Ovary (tissue), 9 donors: ENCODE results near the gene SIN3A. TPM values are rescaled to one million over a fixed set of nuclear protein-coding genes. Genes with fewer than 3 reads are reported as not detected.

ENCODE experiments used
- DNase-seq, 5 donors: peaks; one replicate each; pipeline ENCODE4 v3.0.0-alpha.2; 2019 to 2020
- H3K27ac ChIP-seq, 2 donors: fragments of 200-600 bp; one replicate each; pipeline versions ENCODE4 v1.5.1 to v1.8.0; 2019 to 2022
- H3K27me3 ChIP-seq: fragments of 200-600 bp; one replicate; pipeline ENCODE4 v1.8.0; 2022
- H3K36me3 ChIP-seq: fragments of 200-600 bp; sonication (generic); one replicate; pipeline ENCODE4 v1.5.1; 2019
- H3K4me1 ChIP-seq: one replicate; pipeline ENCODE4 v1.8.1; 2013; ENCODE audit warnings: mild to moderate bottlenecking, moderate library complexity; ENCODE audit not compliant: insufficient read depth
- H3K4me3 ChIP-seq: fragments of 200-600 bp; sonication (generic); one replicate; pipeline ENCODE4 v1.5.1; 2017
- H3K9me3 ChIP-seq, 2 donors: fragments of 200-600 bp in 1 of 2; sonication (generic) in 1 of 2; one replicate each; pipeline versions ENCODE4 v1.5.1 to v1.8.1; 2013 to 2019; ENCODE audit warnings: mild to moderate bottlenecking in 1 of 2, moderate library complexity in 1 of 2
- EP300 ChIP-seq: sonication (generic); formaldehyde crosslinking; IDR thresholded peaks from one replicate; pipeline ENCODE4 v1.6.1; 2017; ENCODE audit warnings: antibody characterized with exemption
- POLR2A ChIP-seq: fragments of 450-650 bp; IDR thresholded peaks from one replicate; pipeline ENCODE4 v1.6.1; 2017; ENCODE audit warnings: antibody characterized with exemption, mild to moderate bottlenecking, moderate library complexity
- WGBS, 3 donors: extraction: QIAGEN DNeasy Blood & Tissue Kit in 1 of 3; methylation state at CpG; one replicate each; pipeline versions ENCODE4 v1.1.5 to v1.1.7; 2013 to 2017; 5-methylcytosine and 5-hydroxymethylcytosine counted together
- intact Hi-C, 4 donors: fragments of 100-400 bp; cut with DNase I; formaldehyde crosslinking; loops; one replicate each; pipeline versions ENCODE4 v1.11.0 to v1.15.1; 2022 to 2023
- polyA plus RNA-seq, 2 donors: library from polyadenylated mRNA; stranded (reverse); fragments of 200-250 nt in 1 of 2; fragments of 350-450 nt in 1 of 2; fragmentation: Illumina TruSeq in 1 of 2; extraction: RNeasy Lipid Tissue Mini Kit (QIAGEN cat#74804) in 1 of 2; gene quantifications; one replicate each; pipeline ENCODE4 v1.2.3, GENCODE V29; 2013 to 2014
- total RNA-seq, 7 donors: library from RNA; depleted of rRNA in 2 of 7; stranded (reverse); fragments of >200 nt in 2 of 7; fragmentation: NEBNext Ultra II Directional in 3 of 7; extraction: Animal tissue kit (Norgen Biotek cat#: 25700) in 3 of 7; gene quantifications; one replicate each; pipeline versions ENCODE4 v1.1.0 to v1.2.4, GENCODE V29; 2016 to 2023
- TF ChIP-seq, protein P1 (sequence below), 3 donors: fragments of 450-650 bp in 2 of 3; fragments of 200-600 bp in 1 of 3; IDR thresholded peaks; one replicate each; pipeline versions ENCODE4 v1.5.1 to v1.8.0; 2016 to 2022; ENCODE audit warnings: antibody characterized with exemption in 3 of 3, mild to moderate bottlenecking in 1 of 3
- donor health status: DM: no; HTN: no; CAD: no; lungs with moderate emphysema.
- donor health status: DM: no; HTN: no; CAD: no.
- donor health status: Bipolar disorder and iron deficiency.
- donor health status: DM: yes; HTN: yes; CAD: no.
- donor health status: DM: no; HTN: no; CAD: no.
- donor health status: DM: yes; HTN: yes; CAD: no.

SIN3A gene
- total and polyA plus RNA-seq, 9 donors = 29.3 to 115 (median 88.5) TPM

DNA sequence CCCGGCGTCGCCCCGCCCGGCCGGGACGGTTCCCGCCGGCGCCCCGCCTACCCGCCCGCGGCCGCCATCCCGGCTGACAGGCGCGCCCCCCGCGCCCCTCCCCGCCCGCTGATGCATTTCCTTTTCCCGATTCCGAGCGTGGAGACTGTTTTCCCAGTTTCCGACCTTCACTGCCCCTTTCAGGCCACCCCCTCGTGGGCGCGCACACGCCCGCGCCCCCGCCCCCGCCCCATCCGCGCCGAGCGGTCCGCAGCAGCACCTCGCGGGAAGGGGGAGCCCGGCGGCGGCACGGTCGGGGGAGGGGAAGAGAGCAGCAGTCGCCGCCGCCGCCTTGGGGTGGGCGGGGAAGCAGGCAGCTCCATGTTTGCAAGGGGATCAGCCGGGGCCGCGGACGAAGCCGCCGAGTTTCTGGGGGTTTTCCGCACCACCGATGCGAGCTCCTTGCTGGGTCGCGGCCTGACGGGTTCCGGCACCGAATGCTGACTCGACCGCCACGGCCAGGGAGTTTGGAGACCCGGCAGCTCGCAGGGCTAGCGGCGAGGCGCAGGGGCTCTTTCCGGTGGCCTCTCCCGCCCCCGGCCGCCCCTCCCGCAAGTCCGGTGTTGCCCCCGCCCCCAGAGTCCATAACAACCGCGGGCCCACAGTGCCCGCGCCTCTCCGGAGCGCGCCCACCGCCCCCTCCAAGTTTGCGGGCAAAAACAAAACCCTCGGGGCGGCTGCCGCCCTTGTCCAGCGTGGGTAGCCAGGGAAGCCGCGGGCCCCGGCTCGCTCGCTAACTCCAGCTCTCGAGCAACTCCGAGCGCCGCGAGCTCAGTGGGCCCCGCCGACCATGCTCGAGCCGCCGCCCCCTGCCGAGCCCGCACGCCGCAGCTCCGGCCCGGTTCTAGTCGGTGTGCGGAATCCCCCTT, 3.2 kb upstream of the SIN3A start:
- H3K36me3 ChIP-seq = no peaks in the 10 kb centered on the region
- no peaks in the 10 kb centered on the region for H3K9me3 ChIP-seq
- peak overlapping the region; percentile 81 to 89 for H3K27ac ChIP-seq
- H3K27me3 ChIP-seq = no peaks in the 10 kb centered on the region
- DNase-seq = peak in 2 of 5 donors; percentile 33 to 82
- 0 to 1% (median 1%) methylated on average over 62 to 116 of the region's 116 CpGs for WGBS, 3 donors
- intact Hi-C loops = loop anchor here in 2 of 4 donors (5.0 to 10.0 kb wide), 3 partner anchors 87 to 190 kb away; partner anchors contain the start of genes IMP3 (in 1 of the 2), MAN2C1 (in 1 of the 2), SNUPN (in 1 of the 2) and SNX33 (in 1 of the 2)
- H3K4me1 ChIP-seq = no peaks in the 10 kb centered on the region
- TF ChIP-seq POLR2A (no peak), EP300 (no peak)
- TF ChIP-seq, protein P1, sequence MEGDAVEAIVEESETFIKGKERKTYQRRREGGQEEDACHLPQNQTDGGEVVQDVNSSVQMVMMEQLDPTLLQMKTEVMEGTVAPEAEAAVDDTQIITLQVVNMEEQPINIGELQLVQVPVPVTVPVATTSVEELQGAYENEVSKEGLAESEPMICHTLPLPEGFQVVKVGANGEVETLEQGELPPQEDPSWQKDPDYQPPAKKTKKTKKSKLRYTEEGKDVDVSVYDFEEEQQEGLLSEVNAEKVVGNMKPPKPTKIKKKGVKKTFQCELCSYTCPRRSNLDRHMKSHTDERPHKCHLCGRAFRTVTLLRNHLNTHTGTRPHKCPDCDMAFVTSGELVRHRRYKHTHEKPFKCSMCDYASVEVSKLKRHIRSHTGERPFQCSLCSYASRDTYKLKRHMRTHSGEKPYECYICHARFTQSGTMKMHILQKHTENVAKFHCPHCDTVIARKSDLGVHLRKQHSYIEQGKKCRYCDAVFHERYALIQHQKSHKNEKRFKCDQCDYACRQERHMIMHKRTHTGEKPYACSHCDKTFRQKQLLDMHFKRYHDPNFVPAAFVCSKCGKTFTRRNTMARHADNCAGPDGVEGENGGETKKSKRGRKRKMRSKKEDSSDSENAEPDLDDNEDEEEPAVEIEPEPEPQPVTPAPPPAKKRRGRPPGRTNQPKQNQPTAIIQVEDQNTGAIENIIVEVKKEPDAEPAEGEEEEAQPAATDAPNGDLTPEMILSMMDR (IDR thresholded peaks at IDR 0.05) = no peak
- H3K4me3 ChIP-seq = peak overlapping the region; percentile 76

DNA sequence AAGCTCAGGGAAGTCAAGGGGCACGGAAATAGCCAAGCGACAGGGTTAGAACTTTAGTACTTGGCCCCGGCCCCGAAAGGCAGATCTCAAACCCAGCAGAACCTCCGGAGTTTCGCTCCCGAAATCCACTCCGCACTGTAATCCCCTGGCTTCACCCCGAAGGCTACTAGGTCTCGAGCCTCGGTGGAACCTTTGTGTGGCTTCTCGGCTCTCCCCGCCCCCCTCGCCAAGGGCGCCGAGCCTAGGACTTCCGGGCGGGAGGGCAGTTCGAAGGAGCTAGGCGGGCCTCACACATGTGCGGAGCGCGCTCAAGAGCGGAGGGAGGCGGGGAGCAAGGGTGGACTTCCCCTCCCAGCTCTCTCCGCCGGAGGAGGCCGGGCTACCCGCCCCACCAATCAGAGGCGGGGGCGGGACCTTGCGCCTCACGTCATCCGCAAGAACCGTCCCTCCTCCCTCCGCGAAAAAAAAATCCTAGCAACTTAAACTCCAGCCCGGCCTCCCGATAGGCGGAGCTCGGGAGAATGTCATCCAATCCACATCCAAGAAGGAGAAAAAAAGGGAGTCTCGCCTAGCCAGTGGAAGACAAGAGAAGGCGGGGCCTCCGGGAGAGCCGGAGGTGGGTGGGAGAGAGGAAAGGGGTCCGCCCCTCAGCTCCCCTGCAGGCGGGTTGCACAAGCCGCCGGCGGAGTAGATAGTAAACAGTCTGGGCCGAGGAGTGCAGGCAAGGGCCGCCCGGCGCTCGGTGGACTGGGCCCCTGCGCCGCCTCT, 2.4 kb upstream of the SIN3A start:
- no peaks in the 10 kb centered on the region for H3K4me1 ChIP-seq
- H3K36me3 ChIP-seq = no peaks in the 10 kb centered on the region
- TF ChIP-seq EP300 (peak; percentile 31), POLR2A (peak; percentile 81)
- TF ChIP-seq, protein P1 (IDR thresholded peaks at IDR 0.05) = no peak
- WGBS, 3 donors = 0 to 1% (median 0%) methylated on average over 53 to 57 of the region's 57 CpGs
- no peaks in the 10 kb centered on the region for H3K9me3 ChIP-seq
- H3K4me3 ChIP-seq = peak overlapping the region; percentile 76
- intact Hi-C loops = loop anchor here in 2 of 4 donors (5.0 to 10.0 kb wide), 3 partner anchors 87 to 191 kb away; partner anchors contain the start of genes IMP3 (in 1 of the 2), MAN2C1 (in 1 of the 2), SNUPN (in 1 of the 2) and SNX33 (in 1 of the 2)
- peak overlapping the region; percentile 81 to 89 for H3K27ac ChIP-seq
- H3K27me3 ChIP-seq = no peaks in the 10 kb centered on the region
- peak; percentile 97 to 99 (median 98) for DNase-seq

DNA sequence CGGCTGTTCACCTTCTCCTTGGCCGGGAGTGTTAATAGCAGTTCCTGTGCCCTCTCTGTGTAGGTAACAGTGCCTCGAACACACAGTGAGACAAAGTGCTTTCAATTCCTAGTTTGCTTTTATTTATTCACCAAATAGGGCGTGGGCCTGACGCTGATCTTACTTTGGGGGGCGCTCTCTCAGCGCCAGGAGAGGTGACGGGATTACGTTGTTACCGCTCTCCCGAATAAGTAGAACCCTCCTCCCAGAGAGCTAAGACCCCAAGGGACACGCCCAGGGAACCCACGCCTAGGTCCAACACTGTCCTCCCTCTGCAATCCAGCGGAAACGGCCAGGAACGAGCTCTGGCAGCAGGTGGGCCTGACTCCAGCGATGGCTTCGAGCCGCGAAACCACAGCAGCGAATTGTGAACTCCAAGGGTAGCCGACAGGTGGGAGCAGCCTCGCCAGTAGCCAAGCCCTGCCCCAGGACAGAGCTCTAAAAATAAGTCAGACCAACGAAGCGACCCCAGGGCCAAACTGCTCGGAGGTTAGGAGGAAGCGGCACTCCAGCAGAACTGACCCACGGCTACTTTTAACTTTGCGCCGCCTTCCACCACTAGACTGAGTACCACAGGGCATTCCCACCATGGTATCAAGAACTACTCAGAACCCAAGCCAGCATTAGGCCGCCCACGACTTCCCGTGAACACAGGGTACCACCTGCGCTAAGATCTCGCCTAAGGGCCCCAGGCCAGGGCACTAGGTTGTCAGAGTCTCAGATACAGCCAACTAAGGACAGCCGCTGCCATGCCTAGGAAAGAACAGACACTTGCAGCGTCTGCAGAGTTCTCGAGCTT, 1.6 kb upstream of the SIN3A start:
- no peaks in the 10 kb centered on the region for H3K9me3 ChIP-seq
- TF ChIP-seq, protein P1 (IDR thresholded peaks at IDR 0.05) = no peak
- TF ChIP-seq EP300 (no peak), POLR2A (no peak)
- no peaks in the 10 kb centered on the region for H3K4me1 ChIP-seq
- intact Hi-C loops = loop anchor here in 2 of 4 donors (5.0 to 10.0 kb wide), 3 partner anchors 86 to 192 kb away; partner anchors contain the start of genes IMP3 (in 1 of the 2), MAN2C1 (in 1 of the 2), SNUPN (in 1 of the 2) and SNX33 (in 1 of the 2)
- H3K27me3 ChIP-seq = no peaks in the 10 kb centered on the region
- peak overlapping the region; percentile 60 for H3K4me3 ChIP-seq
- 1% methylated on average over 38 of the region's 38 CpGs for WGBS, 3 donors
- no peaks in the 10 kb centered on the region for H3K36me3 ChIP-seq
- peak; percentile 56 to 79 (median 74) for DNase-seq
- peak overlapping the region; percentile 70 to 86 for H3K27ac ChIP-seq
